Left forelimb (tissue), 1 donor: ENCODE measurements around the gene YY1AP1.
"Not testable (repeated sequence)": the region's sequence is repeated elsewhere in the genome, so short reads cannot be mapped to it uniquely, and the experiment has no call there.

Source experiments
- DNase-seq: peaks from one replicate; pipeline ENCODE4 v3.0.0-alpha.2; 2018; ENCODE audit warnings: low spot score

YY1AP1 gene

GRCh38 chr1:155695608-155696007 is 7.0 kb upstream of the YY1AP1 start:
- DNase-seq: no peak

- DNase-seq: no peak
Observed at GRCh38 chr1:155695072-155695471, 6.5 kb upstream of the YY1AP1 start.

- DNase-seq: no peak
Observed at GRCh38 chr1:155694167-155694566, 5.6 kb upstream of the YY1AP1 start.

- DNase-seq: no peak
Observed at GRCh38 chr1:155691992-155692528, 3.5 kb upstream of the YY1AP1 start.

- DNase-seq: not testable (repeated sequence)
Observed at GRCh38 chr1:155689081-155689607, 570 bp upstream of the YY1AP1 start, which contains the start of gene DAP3. TSS of gene DAP3 (plus strand) at chr1:155689091. CDS start at chr1:155709780, 20,689 bp downstream.

GRCh38 chr1:155687705-155688323 is 760 bp downstream of the YY1AP1 start:
- not testable (repeated sequence) for DNase-seq

- DNase-seq: no peak
Observed at GRCh38 chr1:155681776-155682175, 6.8 kb downstream of the YY1AP1 start.

GRCh38 chr1:155680531-155680930 is 8.0 kb downstream of the YY1AP1 start:
- no peak for DNase-seq

GRCh38 chr1:155678992-155679391 is 9.6 kb downstream of the YY1AP1 start:
- DNase-seq: not testable (repeated sequence)

GRCh38 chr1:155678027-155678426 is 10.5 kb downstream of the YY1AP1 start:
- no peak for DNase-seq

GRCh38 chr1:155673003-155673402 is 15.6 kb downstream of the YY1AP1 start:
- no peak for DNase-seq

- DNase-seq: no peak
Observed at GRCh38 chr1:155671750-155672149, 16.8 kb downstream of the YY1AP1 start.

- no peak for DNase-seq
Observed at GRCh38 chr1:155669233-155670162, 19.1 kb downstream of the YY1AP1 start.

GRCh38 chr1:155661239-155661638 is 27.3 kb downstream of the YY1AP1 start:
- not testable (repeated sequence) for DNase-seq

GRCh38 chr1:155657463-155657862 is 31.1 kb downstream of the YY1AP1 start:
- no peak for DNase-seq

- no peak for DNase-seq
Observed at GRCh38 chr1:155652951-155653350, 35.6 kb downstream of the YY1AP1 start.

- no peak for DNase-seq
Observed at GRCh38 chr1:155651861-155652661, 36.5 kb downstream of the YY1AP1 start.

- no peak for DNase-seq
Observed at GRCh38 chr1:155650231-155650757, 38.3 kb downstream of the YY1AP1 start.

- no peak for DNase-seq
Observed at GRCh38 chr1:155649676-155650075, 38.9 kb downstream of the YY1AP1 start.

- DNase-seq: no peak
Observed at GRCh38 chr1:155648207-155649147, 40.1 kb downstream of the YY1AP1 start.
